ENCODE measurements around the gene SCFD2. TPM values are rescaled to one million over a fixed set of nuclear protein-coding genes. Genes with fewer than 3 reads are reported as not detected.
"Not testable (repeated sequence)": the region's sequence is repeated elsewhere in the genome, so short reads cannot be mapped to it uniquely, and the experiment has no call there.

The SCFD2 gene
- total RNA-seq, 1 experiment from 2014 or later: 36.6 TPM

DNA sequence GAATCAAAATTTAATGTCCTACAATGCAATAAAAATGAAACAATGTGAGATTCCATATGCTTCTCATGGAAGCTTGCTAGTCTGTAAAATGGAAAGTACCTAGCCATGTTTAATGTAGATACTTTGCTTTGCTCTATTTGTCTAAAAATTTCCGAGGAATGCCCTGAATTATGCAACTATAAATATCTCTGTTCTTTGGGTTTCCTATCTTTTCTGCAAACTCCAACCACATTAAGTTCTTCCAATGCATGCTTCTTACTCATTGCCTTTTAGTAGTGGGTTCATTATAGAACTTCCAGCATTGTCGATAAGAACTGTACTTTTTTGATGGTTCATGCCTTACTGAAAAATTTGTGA lies 325.4 kb downstream of the SCFD2 start:
- no peak overlapping the region for H3K4me2 ChIP-seq (ENCODE audit: low read length)
- ATAC-seq: no peak
- no TSS peak for BruUV-seq (replicated peaks)

DNA sequence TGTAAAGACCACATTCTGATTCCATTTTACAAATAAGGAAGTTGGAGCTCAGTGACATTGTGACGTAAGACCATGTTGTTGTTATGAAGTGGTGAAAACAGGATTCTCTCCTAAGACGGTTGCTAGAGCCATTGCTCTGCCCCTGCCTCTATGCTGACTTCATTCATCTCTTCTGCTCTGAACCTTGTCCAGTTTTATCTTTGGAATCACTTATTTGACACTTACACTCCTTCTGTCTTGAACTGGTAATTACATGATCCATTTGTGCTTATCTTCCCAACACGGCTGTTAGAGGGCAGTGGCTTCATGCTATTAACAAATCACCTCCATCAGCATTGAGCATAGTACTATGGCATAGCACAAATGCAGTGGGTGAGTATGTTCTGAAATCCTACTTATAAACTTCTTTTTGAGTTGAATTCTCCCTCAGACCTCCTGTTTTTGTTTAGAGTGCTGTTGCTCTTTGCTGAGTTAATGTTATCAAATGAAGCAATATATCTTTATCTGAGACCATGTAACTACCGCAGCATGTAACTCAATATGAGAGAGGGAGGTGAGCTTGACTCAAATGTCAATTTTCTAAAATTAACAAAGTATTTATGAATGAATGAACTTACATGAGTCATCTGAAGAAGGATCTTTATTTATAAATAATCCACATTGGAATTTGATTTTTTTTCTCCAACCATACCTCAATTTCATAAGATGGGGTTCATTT lies 326.0 kb downstream of the SCFD2 start:
- ChIA-PET CTCF (no interaction called here), POLR2A (ENCODE audit: unreplicated experiment) (no interaction called here)
- H3K4me3 ChIP-seq (ENCODE audit: low read length): no peak overlapping the region
- no peaks in the 10 kb centered on the region for H3K79me2 ChIP-seq (ENCODE audit: low read length)
- no peaks in the 10 kb centered on the region for H3K9me3 ChIP-seq (ENCODE audit: low read length)
- no peaks in the 10 kb centered on the region for H3K36me3 ChIP-seq (ENCODE audit: low read depth, low read length)
- no peak overlapping the region for H3K27ac ChIP-seq (ENCODE audit: low read length)
- intact Hi-C loops (cut with micrococcal nuclease): no loop called here
- DNase-seq (no peak), ATAC-seq (no peak)
- H3K9me2 ChIP-seq (replicated peaks; ENCODE audit: low read length): no peaks in the 10 kb centered on the region
- TF ChIP-seq, protein P1, sequence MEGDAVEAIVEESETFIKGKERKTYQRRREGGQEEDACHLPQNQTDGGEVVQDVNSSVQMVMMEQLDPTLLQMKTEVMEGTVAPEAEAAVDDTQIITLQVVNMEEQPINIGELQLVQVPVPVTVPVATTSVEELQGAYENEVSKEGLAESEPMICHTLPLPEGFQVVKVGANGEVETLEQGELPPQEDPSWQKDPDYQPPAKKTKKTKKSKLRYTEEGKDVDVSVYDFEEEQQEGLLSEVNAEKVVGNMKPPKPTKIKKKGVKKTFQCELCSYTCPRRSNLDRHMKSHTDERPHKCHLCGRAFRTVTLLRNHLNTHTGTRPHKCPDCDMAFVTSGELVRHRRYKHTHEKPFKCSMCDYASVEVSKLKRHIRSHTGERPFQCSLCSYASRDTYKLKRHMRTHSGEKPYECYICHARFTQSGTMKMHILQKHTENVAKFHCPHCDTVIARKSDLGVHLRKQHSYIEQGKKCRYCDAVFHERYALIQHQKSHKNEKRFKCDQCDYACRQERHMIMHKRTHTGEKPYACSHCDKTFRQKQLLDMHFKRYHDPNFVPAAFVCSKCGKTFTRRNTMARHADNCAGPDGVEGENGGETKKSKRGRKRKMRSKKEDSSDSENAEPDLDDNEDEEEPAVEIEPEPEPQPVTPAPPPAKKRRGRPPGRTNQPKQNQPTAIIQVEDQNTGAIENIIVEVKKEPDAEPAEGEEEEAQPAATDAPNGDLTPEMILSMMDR (conservative IDR thresholded peaks at IDR 0.05; ENCODE audit: low read depth, low read length): no peak
- TF ChIP-seq EZH2phosphoT487 (IDR thresholded peaks at IDR 0.05; ENCODE audit: borderline replicate concordance, low read length): no peak
- TF ChIP-seq EZH2 (IDR thresholded peaks at IDR 0.05; ENCODE audit: low read length, unreplicated experiment): no peak
- no peaks in the 10 kb centered on the region for H3F3A ChIP-seq (ENCODE audit: low read length, unreplicated experiment)
- H3K4me1 ChIP-seq (ENCODE audit: insufficient read depth, low read length): no peaks in the 10 kb centered on the region
- no peak overlapping the region for H2AFZ ChIP-seq (ENCODE audit: low read length)
- no TSS peak for BruUV-seq (replicated peaks)
- H3K4me2 ChIP-seq (ENCODE audit: low read length): no peak overlapping the region
- H3K9ac ChIP-seq (ENCODE audit: low read length): no peak overlapping the region
- no peaks in the 10 kb centered on the region for H3K27me3 ChIP-seq (ENCODE audit: low read length)
- no peaks in the 10 kb centered on the region for H4K20me1 ChIP-seq (ENCODE audit: low read length)

More for the DNA sequence above, 325.4 kb downstream of the SCFD2 start:
- H3K27ac ChIP-seq (ENCODE audit: low read length): no peak overlapping the region
- POLR2A ChIA-PET (ENCODE audit: unreplicated experiment): no interaction called here
- H3K27me3 ChIP-seq (ENCODE audit: low read length): no peaks in the 10 kb centered on the region
- no peak for DNase-seq
- no peaks in the 10 kb centered on the region for H3F3A ChIP-seq (ENCODE audit: low read length, unreplicated experiment)
- no peaks in the 10 kb centered on the region for H3K9me3 ChIP-seq (ENCODE audit: low read length)
- no peaks in the 10 kb centered on the region for H3K9me2 ChIP-seq (replicated peaks; ENCODE audit: low read length)
- H3K4me1 ChIP-seq (ENCODE audit: insufficient read depth, low read length): no peaks in the 10 kb centered on the region
- H3K4me3 ChIP-seq (ENCODE audit: low read length): no peak overlapping the region
- CTCF ChIA-PET: no interaction called here
- no peak overlapping the region for H2AFZ ChIP-seq (ENCODE audit: low read length)
- H3K79me2 ChIP-seq (ENCODE audit: low read length): no peaks in the 10 kb centered on the region
- H4K20me1 ChIP-seq (ENCODE audit: low read length): no peaks in the 10 kb centered on the region
- TF ChIP-seq EZH2phosphoT487 (IDR thresholded peaks at IDR 0.05; ENCODE audit: borderline replicate concordance, low read length) (no peak), EZH2 (IDR thresholded peaks at IDR 0.05; ENCODE audit: low read length, unreplicated experiment) (no peak)
- TF ChIP-seq, protein P1 (conservative IDR thresholded peaks at IDR 0.05; ENCODE audit: low read depth, low read length): no peak
- no peaks in the 10 kb centered on the region for H3K36me3 ChIP-seq (ENCODE audit: low read depth, low read length)
- intact Hi-C loops (cut with micrococcal nuclease): no loop called here
- H3K9ac ChIP-seq (ENCODE audit: low read length): no peak overlapping the region

DNA sequence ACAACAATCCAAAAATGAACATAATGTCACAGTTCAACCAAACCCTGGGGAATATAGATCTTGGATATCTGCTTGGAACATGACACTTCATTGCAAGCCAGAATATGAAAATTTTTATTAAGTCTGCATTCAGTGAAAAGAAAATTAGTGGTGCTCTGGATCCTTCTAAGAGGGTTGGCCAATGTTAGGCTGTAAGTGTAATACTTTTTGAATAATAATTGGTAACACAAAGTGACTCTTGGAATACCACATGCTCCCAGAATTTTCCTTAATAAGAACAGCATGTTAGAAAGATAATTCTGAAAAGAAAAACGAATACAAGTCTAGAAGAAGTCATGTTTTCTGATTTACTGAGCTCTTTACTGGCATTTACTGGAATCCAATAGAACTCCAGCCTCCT lies 328.0 kb downstream of the SCFD2 start:
- H3K79me2 ChIP-seq (ENCODE audit: low read length): no peaks in the 10 kb centered on the region
- no peak overlapping the region for H2AFZ ChIP-seq (ENCODE audit: low read length)
- H3K9ac ChIP-seq (ENCODE audit: low read length): no peak overlapping the region
- ATAC-seq (no peak), DNase-seq (no peak)
- no peaks in the 10 kb centered on the region for H4K20me1 ChIP-seq (ENCODE audit: low read length)
- BruUV-seq (replicated peaks): no TSS peak
- no peaks in the 10 kb centered on the region for H3K9me2 ChIP-seq (replicated peaks; ENCODE audit: low read length)
- no peak overlapping the region for H3K4me3 ChIP-seq (ENCODE audit: low read length)
- H3K36me3 ChIP-seq (ENCODE audit: low read depth, low read length): no peaks in the 10 kb centered on the region
- no peak overlapping the region for H3K4me2 ChIP-seq (ENCODE audit: low read length)
- H3K4me1 ChIP-seq (ENCODE audit: insufficient read depth, low read length): no peaks in the 10 kb centered on the region
- TF ChIP-seq EZH2phosphoT487 (IDR thresholded peaks at IDR 0.05; ENCODE audit: borderline replicate concordance, low read length): no peak
- no peak for TF ChIP-seq EZH2 (IDR thresholded peaks at IDR 0.05; ENCODE audit: low read length, unreplicated experiment)
- TF ChIP-seq, protein P1 (conservative IDR thresholded peaks at IDR 0.05; ENCODE audit: low read depth, low read length): no peak
- no peaks in the 10 kb centered on the region for H3K27me3 ChIP-seq (ENCODE audit: low read length)
- intact Hi-C loops (cut with micrococcal nuclease): no loop called here
- no peaks in the 10 kb centered on the region for H3K9me3 ChIP-seq (ENCODE audit: low read length)
- no peak overlapping the region for H3K27ac ChIP-seq (ENCODE audit: low read length)
- H3F3A ChIP-seq (ENCODE audit: low read length, unreplicated experiment): no peaks in the 10 kb centered on the region
- CTCF ChIA-PET: no interaction called here
- POLR2A ChIA-PET (ENCODE audit: unreplicated experiment): interaction anchor here (0.5 kb wide), 1 partner anchor 37 kb away, joined by 3 read pairs; no protein-coding TSS in a partner anchor

DNA sequence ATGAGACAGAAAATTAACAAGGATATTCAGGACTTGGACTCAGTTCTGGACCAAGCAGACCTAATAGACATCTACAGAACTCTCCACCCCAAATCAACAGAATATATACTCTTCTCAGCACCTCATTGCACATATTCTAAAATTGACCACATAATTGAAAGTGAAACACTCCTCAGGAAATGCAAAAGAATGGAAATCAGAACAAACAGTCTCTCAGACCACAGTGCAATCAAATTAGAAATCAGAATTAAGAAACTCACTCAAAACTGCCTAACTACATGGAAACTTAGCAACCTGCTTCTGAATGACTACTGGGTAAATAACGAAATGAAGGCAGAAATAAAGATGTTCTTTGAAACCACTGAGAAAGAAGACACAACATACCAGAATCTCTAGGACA lies 333.0 kb downstream of the SCFD2 start:
- POLR2A ChIA-PET (ENCODE audit: unreplicated experiment); H3K4me3 ChIP-seq (ENCODE audit: low read length); H3K4me2 ChIP-seq (ENCODE audit: low read length); intact Hi-C loops (cut with micrococcal nuclease); H3K79me2 ChIP-seq (ENCODE audit: low read length); H4K20me1 ChIP-seq (ENCODE audit: low read length); H3K4me1 ChIP-seq (ENCODE audit: insufficient read depth, low read length); H3K27ac ChIP-seq (ENCODE audit: low read length); DNase-seq; CTCF ChIA-PET; H3K9ac ChIP-seq (ENCODE audit: low read length); H3K36me3 ChIP-seq (ENCODE audit: low read depth, low read length); H3F3A ChIP-seq (ENCODE audit: low read length, unreplicated experiment); H2AFZ ChIP-seq (ENCODE audit: low read length); H3K27me3 ChIP-seq (ENCODE audit: low read length); BruUV-seq (replicated peaks); H3K9me2 ChIP-seq (replicated peaks; ENCODE audit: low read length); ATAC-seq; H3K9me3 ChIP-seq (ENCODE audit: low read length): not testable (repeated sequence)

All from PC-3 (cell line).